ENCODE measurements around the gene PTPN22.
A peak's percentile ranks its signal among the peaks of the same experiment; 100 is the strongest.

PTPN22 gene

GRCh38 chr1:113805639-113806038 lies 65.9 kb downstream of the PTPN22 start:
- no peak overlapping the region; a peak in 1 of 22 replicates for H3K4me2 ChIP-seq

GRCh38 chr1:113805256-113805531 lies 66.3 kb downstream of the PTPN22 start:
- Histone ChIP-seq H3K4me3 (no peak overlapping the region), H3K36me3 (peaks cover 14 to 87% (median 78%) of the 10 kb centered on the region in 11 experiments; a peak in 20 of 22 replicates), H3K27me3 (no peaks in the 10 kb centered on the region), H3K27ac (no peak overlapping the region), H3K9me3 (replicated peaks in 1 of 11) (peaks cover 7 to 80% (median 69%) of the 10 kb centered on the region in 11 experiments; a peak in 20 of 22 replicates), H3K9ac (no peak overlapping the region), H3K4me2 (peak overlapping the region in 3 of 11 experiments; percentile 16 to 57 (median 47); a peak in 5 of 22 replicates), H3K4me1 (peaks cover 11 to 37% (median 16%) of the 10 kb centered on the region in 10 experiments), H4K20me1 (peaks cover 0 to 89% (median 30%) of the 10 kb centered on the region in 11 experiments; a peak in 14 of 22 replicates)
- no peak for TF ChIP-seq Cebpa-rat (IDR thresholded peaks at IDR 0.05)

More at GRCh38 chr1:113805639-113806038, 65.9 kb downstream of the PTPN22 start:
- Histone ChIP-seq H3K27ac (no peak overlapping the region), H4K20me1 (peaks cover 0 to 93% (median 35%) of the 10 kb centered on the region in 11 experiments; a peak in 14 of 22 replicates), H3K4me1 (peaks cover 13 to 39% (median 18%) of the 10 kb centered on the region in 10 experiments), H3K27me3 (no peaks in the 10 kb centered on the region), H3K9me3 (replicated peaks in 1 of 11) (peaks cover 7 to 79% (median 68%) of the 10 kb centered on the region in 11 experiments; a peak in 20 of 22 replicates), H3K9ac (no peak overlapping the region), H3K4me3 (no peak overlapping the region), H3K36me3 (peaks cover 14 to 86% (median 78%) of the 10 kb centered on the region in 11 experiments; a peak in 20 of 22 replicates)
- no peak for TF ChIP-seq Cebpa-rat (IDR thresholded peaks at IDR 0.05)

GRCh38 chr1:113804421-113805255 lies 66.9 kb downstream of the PTPN22 start:
- Histone ChIP-seq H4K20me1 (peaks cover 0 to 89% (median 25%) of the 10 kb centered on the region in 11 experiments; a peak in 12 of 22 replicates), H3K4me1 (peaks cover 5 to 31% (median 10%) of the 10 kb centered on the region in 10 experiments; a peak in 18 of 20 replicates), H3K4me2 (peak overlapping the region in 3 of 11 experiments; percentile 16 to 57 (median 47); a peak in 5 of 22 replicates), H3K27ac (no peak overlapping the region), H3K4me3 (no peak overlapping the region), H3K27me3 (no peaks in the 10 kb centered on the region), H3K9ac (no peak overlapping the region), H3K9me3 (replicated peaks in 1 of 11) (peaks cover 7 to 80% (median 69%) of the 10 kb centered on the region in 11 experiments; a peak in 20 of 22 replicates), H3K36me3 (peaks cover 14 to 87% (median 78%) of the 10 kb centered on the region in 11 experiments; a peak in 20 of 22 replicates)
- TF ChIP-seq Cebpa-rat (IDR thresholded peaks at IDR 0.05), result no peak

GRCh38 chr1:113802367-113803007 lies 69.0 kb downstream of the PTPN22 start:
- no peak overlapping the region for H3K27ac ChIP-seq
- peaks cover 0 to 82% (median 22%) of the 10 kb centered on the region in 11 experiments; a peak in 11 of 22 replicates for H4K20me1 ChIP-seq
- peaks cover 0 to 21% (median 5%) of the 10 kb centered on the region in 10 experiments; a peak in 11 of 20 replicates for H3K4me1 ChIP-seq
- TF ChIP-seq Cebpa-rat (IDR thresholded peaks at IDR 0.05), result no peak
- H3K36me3 ChIP-seq, result peaks cover 19 to 86% (median 66%) of the 10 kb centered on the region in 11 experiments
- no peak overlapping the region for H3K9ac ChIP-seq
- no peaks in the 10 kb centered on the region for H3K27me3 ChIP-seq
- no peak overlapping the region for H3K4me3 ChIP-seq
- H3K4me2 ChIP-seq, result no peak overlapping the region
- H3K9me3 ChIP-seq (replicated peaks in 1 of 11), result peaks cover 7 to 78% (median 64%) of the 10 kb centered on the region in 11 experiments; a peak in 20 of 22 replicates

- Histone ChIP-seq H4K20me1 (peaks cover 0 to 82% (median 21%) of the 10 kb centered on the region in 11 experiments; a peak in 10 of 22 replicates), H3K4me3 (no peak overlapping the region), H3K27me3 (no peaks in the 10 kb centered on the region), H3K9ac (no peak overlapping the region), H3K36me3 (peaks cover 37 to 86% (median 66%) of the 10 kb centered on the region in 11 experiments), H3K27ac (no peak overlapping the region), H3K4me2 (no peak overlapping the region), H3K4me1 (peaks cover 0 to 18% (median 7%) of the 10 kb centered on the region in 10 experiments; a peak in 11 of 20 replicates), H3K9me3 (replicated peaks in 1 of 11) (peaks cover 7 to 80% (median 64%) of the 10 kb centered on the region in 11 experiments; a peak in 20 of 22 replicates)
- TF ChIP-seq Cebpa-rat (IDR thresholded peaks at IDR 0.05), result no peak
Measured at GRCh38 chr1:113800487-113800886, 71.0 kb downstream of the PTPN22 start.

GRCh38 chr1:113797472-113797871 lies 74.0 kb downstream of the PTPN22 start:
- Histone ChIP-seq H3K27me3 (no peaks in the 10 kb centered on the region), H3K4me1 (peaks cover 16 to 34% (median 27%) of the 10 kb centered on the region in 10 experiments), H4K20me1 (peaks cover 0 to 62% (median 16%) of the 10 kb centered on the region in 11 experiments; a peak in 10 of 22 replicates), H3K4me3 (no peak overlapping the region), H3K9me3 (replicated peaks in 1 of 11) (peaks cover 0 to 71% (median 47%) of the 10 kb centered on the region in 11 experiments; a peak in 18 of 22 replicates), H3K27ac (no peak overlapping the region), H3K9ac (no peak overlapping the region), H3K36me3 (peaks cover 35 to 82% (median 56%) of the 10 kb centered on the region in 11 experiments), H3K4me2 (0 out of 22 replicates have a peak overlapping the region, but pooled peaks of 2 of the 11 experiments have one; percentile 3 to 15)
- TF ChIP-seq Cebpa-rat (IDR thresholded peaks at IDR 0.05), result no peak

- no peaks in the 10 kb centered on the region for H3K27me3 ChIP-seq
- no peak overlapping the region for H3K9ac ChIP-seq
- peaks cover 0 to 36% (median 6%) of the 10 kb centered on the region in 11 experiments; a peak in 10 of 22 replicates for H4K20me1 ChIP-seq
- H3K4me2 ChIP-seq, result peak overlapping the region in 8 of 11 experiments; percentile 49 to 79 (median 68); a peak in 14 of 22 replicates
- no peak for TF ChIP-seq Cebpa-rat (IDR thresholded peaks at IDR 0.05)
- peak overlapping the region in 2 of 11 experiments; percentile 33 to 62; a peak in 2 of 22 replicates for H3K27ac ChIP-seq
- peaks cover 25 to 55% (median 41%) of the 10 kb centered on the region in 10 experiments for H3K4me1 ChIP-seq
- H3K4me3 ChIP-seq, result 0 out of 20 replicates have a peak overlapping the region, but pooled peaks of 1 of the 10 experiments have one; percentile 0
- peaks cover 47 to 83% (median 67%) of the 10 kb centered on the region in 11 experiments for H3K36me3 ChIP-seq
- H3K9me3 ChIP-seq (replicated peaks in 1 of 11), result peaks cover 0 to 64% (median 38%) of the 10 kb centered on the region in 11 experiments; a peak in 17 of 22 replicates
Measured at GRCh38 chr1:113793878-113794834, 77.4 kb downstream of the PTPN22 start.

Data from BLaER1 treated with 17β-estradiol and CSF1 and Interleukin-3, amounts not matched to agents 10 nM and 100 nM (cell line).